ENCODE data around the gene SAP30.

The SAP30 gene, protein sequence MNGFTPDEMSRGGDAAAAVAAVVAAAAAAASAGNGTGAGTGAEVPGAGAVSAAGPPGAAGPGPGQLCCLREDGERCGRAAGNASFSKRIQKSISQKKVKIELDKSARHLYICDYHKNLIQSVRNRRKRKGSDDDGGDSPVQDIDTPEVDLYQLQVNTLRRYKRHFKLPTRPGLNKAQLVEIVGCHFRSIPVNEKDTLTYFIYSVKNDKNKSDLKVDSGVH

DNA sequence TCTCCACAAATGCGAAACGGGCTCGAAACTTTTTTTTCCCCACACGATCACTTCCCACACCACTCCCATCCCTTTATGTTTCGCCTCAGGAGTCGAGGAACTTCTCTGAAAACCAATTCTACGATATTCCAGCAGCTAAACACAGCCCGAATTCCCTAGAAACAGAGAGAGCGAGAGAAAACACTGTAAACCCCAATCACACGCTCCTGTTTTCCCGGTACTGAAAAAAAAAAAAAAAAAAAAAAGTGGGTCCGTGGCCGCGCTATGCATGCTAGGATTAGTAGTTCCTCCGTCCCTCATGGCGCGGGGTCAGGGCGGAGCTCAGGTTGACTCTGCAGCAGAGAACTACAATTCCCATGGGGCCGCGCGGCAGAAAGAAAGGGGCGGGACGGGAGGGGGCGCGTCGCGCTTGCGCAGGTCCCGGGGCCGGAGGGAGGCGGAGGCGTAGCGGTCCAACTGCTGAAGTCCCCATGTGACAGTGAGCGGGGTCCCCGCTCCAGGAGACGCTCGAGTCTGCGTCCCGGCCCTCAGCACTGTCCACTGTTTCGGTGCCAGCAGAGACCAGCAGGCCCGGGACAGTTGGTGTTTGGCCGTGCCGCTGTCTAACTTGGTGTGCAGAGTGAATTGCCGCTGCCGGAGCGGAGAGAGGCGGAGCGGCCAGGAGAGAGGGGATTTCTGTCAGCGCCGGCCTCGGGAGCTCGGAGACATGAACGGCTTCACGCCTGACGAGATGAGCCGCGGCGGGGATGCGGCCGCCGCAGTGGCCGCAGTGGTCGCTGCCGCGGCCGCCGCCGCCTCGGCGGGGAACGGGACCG lies at the start of gene SAP30:
TSS of gene SAP30 (plus strand) at position 478 of the 815 bp plus-strand sequence. CDS start at position 707, 229 bp downstream.
- peak; percentile 97 for DNase-seq (ENCODE audit: low spot score)

DNA sequence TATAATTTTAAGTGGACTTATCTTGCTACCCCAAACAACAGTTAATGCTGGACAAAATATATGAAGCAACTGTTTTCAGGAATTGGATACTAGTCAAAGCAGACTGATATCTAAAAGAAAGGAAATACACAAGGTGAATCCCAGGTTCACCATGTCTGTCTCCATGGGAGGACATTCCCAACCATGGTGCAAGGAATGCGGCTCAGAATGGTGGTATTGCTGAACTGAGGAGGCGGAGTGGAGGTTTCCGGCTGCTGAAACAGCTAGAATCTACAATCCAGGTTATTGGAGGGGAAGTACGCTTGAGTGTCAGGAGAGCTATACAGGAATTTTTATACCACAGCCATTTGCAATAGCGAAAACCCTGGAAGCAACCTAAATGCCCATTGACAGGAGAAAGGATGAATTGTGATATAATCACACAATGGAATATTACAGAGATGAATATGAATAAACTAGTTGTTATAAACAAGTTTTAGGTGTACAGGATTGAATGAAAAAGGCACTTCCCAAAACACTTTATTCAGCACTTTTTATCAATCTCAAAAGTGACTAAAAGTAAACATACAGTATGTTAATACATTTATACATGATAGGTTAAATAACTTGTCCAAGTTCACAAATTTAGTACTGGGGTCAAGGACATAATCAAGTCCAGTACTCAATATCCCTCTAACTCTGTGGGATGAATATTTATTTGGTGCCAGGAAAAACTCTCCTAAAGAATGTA lies 45.6 kb upstream of the SAP30 start:
- no peak for DNase-seq (ENCODE audit: low spot score)

DNA sequence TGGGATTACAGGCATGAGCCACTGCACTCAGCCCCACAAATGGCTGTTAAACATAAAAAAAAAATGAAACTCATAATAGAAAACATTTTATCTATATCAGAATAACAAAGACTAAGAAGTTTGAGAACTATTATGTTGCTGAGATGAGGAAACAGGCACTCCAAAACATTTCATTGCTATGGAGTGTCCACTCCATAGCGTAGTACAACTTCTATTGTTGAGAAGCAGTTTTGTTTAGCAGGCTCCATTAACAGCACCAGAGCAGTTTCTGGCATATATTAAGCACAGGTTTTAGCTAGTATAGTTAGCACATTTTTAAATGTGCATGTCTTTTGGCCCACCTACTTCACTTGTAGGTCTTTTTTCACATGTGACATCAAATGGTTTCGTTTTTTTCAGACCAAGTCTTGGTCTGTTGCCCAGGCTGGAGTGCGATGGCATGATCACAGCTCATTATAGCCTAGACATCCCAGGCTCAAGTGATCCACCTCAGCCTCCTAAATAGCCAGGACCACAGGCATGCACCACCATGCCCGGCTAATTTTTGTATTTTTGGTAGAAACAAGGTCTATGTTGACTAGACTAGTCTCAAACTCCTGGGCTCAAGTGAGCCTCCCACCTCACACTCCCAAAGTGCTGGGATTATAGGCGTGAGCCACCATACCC lies 42.4 kb upstream of the SAP30 start:
- DNase-seq (ENCODE audit: low spot score): no peak

DNA sequence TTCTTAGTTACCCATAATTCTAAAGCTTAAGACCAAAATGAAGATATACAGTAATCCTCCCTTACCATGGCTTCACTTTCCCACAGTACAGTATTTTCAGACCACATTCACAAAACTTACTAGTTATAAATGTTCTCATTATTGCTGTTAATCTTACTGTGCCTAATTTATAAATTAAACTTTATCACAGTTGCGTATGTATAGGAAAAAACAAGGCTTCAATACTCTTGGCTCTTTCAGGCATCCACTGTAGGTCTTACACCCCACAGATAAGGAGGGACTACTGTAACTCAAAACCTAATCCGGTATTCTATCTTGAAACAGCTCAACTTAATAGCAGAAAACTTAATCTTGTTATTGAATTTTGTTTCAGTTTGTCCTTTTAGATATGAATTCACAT lies 40.2 kb upstream of the SAP30 start:
- no peak for DNase-seq (ENCODE audit: low spot score)

DNA sequence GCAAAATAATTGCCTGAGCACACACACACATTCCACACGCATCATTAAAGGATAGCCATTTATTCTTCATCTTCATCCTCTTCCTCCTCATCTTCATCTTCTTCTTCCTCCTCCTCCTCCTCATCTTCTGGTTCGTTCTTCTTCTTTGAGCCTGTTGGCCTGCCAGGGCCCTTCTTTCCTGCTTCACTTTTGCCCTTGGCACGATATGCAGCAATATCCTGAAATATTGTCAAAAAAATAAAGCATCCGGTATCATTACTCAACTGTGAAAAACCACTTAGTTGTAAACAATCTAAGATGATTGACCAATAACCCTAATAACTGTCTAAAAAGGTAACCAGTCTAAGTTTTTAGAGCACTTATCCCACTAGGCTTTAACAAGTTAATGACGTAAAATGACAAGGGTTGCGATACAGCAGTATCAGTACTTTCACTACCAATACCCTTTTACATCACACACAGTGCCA lies 38.7 kb upstream of the SAP30 start:
- no peak for DNase-seq (ENCODE audit: low spot score)

DNA sequence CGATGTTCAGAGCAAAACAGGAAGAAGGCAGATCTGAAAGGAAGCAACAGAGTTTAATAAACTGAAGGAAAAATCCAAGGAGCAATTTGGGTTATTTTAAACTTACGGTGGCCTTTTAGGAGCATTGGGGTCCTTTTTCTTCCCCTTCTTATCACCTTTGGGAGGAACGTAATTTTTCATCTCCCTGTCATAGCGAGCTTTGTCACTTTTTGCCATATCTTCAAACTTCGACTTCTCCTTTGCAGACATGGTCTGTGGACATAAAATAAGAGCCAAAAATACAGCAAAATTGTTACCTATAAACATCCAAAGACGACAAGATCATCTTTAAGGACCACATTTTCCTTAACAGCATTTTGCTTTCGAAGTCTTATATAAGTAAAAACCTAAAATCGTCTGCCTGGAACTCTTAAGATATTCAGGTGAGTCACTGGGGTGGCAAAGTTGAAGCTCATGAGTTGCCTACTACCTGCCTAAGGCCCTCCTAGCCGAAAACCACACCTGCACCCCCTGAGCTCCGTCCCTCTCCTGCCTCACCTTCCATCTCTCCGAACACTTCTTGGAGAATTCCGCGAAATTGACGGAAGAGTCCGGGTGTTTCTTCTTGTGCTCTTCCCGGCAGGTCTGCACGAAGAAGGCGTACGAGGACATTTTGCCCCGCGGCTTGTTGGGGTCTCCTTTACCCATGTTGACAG lies 37.6 kb upstream of the SAP30 start:
- no peak for DNase-seq (ENCODE audit: low spot score)

DNA sequence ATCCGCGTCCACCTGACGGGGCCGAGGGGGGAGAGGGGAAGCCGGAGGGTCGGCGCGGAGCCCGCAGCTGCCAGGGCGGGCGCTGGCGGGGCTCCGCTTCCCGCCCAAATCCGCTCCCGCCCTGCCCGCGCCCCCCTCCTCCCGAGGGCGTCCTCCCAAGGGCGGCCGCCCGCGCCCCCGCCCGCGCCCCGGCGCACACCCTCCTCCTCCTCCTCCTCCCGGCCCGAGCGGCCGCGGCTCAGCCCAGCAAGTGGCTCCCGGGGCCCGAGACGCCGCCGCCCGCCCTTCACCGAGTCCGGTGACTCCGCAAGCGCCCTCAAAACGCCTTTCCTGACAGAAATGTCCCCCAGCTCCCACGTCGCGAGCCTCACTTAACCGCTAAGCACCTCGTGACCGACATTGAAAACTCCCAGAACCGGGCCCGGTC lies 37.1 kb upstream of the SAP30 start:
- DNase-seq (ENCODE audit: low spot score): peak; percentile 55

DNA sequence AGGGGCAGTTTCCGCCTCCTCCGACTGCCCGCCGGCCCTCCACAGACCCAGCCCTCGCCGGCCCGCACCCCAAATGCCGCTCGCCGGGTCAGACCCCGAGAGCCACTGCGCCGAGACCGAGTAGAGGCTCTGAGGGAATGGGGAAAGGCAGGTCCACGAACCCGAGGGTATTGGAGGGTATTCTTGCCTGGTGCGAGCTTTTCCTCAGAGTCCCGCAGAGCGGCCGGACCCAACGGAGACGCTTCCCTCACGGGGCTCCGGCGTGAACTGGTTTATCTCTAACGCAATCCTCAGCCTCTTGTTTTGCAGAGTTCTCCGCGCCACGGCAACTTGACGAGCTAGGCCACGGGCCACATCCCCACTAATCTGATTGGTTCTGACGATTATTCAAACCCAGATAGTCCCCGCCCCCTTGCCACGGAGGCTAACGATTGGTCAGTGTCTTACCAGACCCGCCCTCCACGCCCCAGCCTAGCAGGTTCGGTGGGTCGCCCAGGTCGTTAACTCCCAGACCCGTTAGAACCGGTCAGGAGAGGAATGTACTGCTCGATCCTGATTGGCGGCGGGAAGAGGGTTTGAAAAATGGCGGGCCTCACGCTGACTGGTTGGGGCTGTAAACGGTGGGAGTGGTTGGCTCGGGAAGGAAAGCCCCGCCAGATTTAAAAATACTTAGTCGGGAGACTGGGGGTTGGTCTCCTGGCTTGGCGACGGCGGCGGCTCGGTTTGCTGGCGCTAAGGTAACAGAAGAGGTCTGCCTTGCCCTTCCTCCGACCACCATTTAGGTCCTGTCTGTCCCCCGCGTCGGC lies 36.5 kb upstream of the SAP30 start, which contains the start of gene HMGB2:
TSS of gene HMGB2 (minus strand) at position 274 of the 806 bp plus-strand sequence. CDS start 709 bp downstream, outside the sequence.
- peak; percentile 99 for DNase-seq (ENCODE audit: low spot score)

DNA sequence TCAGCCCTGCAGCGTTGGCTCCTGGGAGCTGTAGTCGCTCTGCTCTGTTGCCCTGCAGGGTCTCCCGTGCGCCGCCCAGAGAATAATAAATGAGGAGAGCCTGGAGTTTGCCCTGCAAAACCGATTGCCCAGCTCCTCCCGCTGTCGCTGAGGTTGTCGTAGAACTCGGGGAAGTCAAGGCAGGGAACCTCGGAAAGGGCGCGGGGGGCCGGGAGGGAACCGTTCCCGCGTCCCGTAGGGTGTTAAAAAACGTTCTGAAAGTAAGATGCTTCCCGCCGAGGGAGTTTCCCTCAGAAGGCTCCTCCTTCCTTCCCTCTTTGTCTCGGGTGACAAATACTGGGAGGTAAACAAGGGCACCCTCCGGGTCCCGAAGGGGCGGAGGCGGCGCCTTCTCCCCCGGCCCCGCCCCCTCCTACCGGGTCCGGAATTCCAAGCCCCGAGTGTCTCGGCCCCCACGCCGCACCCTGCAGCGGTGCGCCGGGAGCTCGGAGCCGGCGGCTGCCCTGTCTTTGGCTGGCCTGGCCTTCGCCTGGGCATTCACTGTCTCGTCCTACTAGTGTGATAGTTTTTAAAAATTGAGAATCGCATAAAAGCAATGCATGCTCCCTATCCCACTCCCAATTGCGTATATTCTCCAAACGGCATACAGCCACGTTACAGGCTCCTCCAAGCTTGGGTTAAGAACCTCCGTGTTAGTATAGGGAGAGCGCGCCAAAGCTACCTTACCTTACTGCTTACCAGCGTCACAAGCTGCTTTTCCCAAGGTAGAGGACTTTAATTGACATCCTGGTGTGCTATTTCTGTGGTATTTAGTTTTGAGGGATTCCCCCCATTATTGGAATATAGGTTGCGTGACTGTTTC lies 35.6 kb upstream of the SAP30 start:
- no peak for DNase-seq (ENCODE audit: low spot score)

DNA sequence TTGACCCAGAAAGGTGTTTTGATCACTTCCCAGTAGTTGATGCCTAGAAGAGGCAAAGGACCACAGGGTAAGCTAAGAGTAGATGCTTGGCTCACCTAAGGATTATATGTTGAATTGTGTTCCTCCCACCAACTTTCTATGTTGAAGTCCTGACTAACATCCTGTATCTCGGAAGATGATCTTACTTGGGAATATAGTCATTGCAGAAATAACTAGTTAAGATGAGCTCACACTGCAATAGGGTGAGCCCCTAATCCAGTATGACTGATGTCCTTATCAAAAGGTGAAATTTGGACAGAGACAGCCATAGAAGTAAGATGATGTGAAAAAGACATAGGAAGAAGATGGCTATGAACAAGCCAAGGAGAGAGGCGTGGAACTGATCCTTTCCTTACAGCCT lies 33.3 kb upstream of the SAP30 start:
- DNase-seq (ENCODE audit: low spot score): no peak

DNA sequence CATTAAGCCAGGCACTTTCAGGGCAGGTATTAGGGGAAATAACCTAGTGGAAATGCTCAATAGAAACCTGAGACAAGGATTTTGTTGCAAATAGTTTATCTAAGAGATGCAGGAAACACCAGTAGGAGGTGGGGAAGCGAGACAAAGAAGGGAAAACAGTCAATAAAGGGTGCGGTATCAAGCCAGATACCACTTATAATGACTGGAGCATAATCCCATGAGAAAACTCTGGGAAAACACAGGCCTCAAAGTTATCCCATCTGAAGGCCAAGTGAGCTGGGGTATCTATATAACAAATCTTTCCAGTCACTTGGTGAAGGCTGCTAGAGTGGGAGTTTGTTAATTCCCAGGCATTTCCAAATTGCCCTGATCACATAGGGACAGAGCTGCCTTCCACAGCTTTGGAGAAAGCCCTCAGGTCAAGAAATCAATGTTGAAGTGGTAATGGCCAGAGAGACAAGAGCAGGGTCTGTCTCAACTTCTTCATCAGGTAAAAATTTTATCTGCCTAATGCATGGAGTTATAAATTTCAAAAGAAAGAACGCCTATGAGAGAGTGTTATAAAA lies 26.8 kb upstream of the SAP30 start:
- DNase-seq (ENCODE audit: low spot score): no peak

DNA sequence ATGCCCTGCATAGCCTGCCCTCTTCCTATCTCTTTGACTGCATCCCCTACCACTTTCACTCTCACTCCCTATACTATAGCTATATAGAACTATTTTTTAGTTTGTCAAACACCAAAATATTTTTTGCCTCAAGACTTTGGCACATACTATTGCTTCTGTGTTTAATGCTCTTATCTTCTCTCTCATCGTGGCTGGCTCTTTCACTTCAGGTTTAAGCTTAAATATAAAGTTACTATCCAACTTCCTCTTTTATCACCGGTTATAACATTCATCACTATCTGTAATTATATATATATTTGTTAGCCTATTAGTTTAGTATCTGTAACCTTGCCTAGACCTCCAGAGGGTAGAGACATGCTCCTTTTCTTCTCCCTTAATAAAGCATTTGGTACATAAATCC lies 25.1 kb upstream of the SAP30 start:
- DNase-seq (ENCODE audit: low spot score): no peak

DNA sequence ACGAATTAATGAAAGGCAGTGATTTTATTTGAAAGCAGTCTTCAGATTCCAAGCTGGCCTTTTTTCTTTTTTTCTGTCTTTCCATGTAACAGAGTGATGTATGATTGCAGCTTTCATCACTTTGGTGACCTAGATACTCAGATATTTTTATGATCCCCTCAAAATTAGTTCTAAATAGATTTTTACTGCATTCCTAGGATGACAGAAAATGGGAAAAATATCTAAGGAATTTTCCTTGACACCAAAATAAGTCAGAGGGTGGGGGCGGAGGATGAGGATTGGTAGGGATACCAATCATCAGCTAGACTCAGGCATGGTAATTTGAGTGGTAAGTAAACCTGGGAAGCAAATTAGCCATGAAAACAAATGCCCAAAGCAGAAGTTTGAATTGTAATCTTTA lies 24.7 kb upstream of the SAP30 start:
- DNase-seq (ENCODE audit: low spot score): no peak

DNA sequence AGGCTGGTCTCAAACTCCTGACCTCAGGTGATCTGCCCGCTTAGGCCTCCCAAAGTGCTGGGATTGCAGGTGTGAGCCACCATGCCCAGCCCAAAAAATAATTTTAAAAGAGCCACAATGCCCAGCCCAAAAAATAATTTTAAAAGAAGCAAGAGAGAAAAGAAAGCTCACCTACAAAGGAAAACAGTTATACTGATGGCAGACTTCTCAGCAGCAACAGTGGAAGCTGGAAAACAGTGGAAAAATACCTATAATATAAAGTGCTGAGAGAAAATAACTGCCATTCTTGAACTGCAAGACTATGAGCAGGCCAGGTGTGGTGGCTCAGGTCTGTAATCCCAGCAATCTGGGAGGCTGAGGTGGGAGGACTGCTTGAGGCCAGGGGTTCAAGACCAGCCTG lies 23.3 kb upstream of the SAP30 start:
- DNase-seq (ENCODE audit: low spot score): no peak

DNA sequence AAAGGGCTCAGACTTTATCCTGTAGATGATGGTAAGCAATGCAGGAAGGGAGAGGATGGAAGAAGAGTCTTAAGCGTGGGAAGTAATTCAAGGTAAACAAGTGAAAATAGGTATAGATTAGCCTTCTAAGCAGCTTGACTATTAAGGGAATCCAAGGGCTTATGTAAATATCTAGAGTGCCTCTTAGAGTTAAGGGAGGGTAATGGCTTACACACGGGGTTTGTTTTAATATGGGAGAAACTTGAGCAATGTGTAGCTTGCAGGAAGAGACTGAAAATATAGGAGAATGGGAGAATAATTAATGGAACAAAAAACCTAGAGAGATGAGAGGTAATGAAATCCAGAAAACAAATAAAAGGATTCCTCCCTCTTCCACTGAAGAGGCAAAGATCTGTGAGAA lies 12.8 kb upstream of the SAP30 start:
- DNase-seq (ENCODE audit: low spot score): no peak

DNA sequence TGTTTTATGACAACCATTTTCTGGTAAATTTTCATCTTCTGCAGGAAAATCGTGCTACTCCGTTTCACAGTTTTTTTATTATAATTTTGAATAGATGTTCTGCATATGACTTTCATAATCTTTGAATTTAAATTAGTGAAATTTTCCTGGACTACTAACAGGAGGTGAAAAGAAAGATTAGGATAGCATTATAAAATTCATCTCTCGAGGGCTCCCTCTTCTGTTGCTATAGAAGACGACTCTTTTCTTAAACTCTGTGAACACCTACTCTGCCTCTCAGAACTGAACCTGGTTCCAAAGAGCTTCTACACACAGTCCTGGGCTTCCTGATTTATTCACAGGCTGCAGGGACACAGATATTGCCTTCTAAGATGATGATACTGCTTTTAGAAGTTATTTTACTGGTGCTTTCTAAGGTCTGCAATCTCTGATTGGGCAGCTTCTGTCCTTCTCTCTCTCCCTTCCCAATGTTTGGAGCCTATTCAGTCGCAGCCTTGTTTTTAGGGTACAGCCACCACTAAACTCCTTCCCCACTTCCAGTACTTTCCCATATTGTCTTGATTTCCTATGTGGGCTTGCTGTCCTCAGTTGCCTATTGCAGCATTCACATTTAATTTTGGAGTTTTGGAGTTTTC lies 10.1 kb upstream of the SAP30 start:
- DNase-seq (ENCODE audit: low spot score): no peak

DNA sequence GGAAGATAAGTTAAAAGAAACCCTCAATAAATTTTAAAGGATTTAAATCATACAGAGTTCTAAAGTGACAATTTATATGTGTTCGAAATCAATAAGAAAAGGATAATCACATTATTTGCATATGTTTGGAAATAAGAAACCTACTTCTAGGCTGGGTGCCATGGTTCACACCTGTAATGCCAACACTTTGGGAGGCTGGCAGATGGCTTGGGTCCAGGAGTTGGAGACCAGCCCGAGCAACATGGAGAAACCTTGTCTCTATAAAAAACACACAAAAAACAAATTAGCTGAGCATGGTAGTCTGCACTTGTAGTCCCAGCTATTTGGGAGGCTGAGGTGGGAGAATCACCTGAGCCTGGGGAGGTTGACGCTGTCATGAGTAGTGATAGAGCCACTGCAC lies 8.1 kb upstream of the SAP30 start:
- DNase-seq (ENCODE audit: low spot score): no peak

DNA sequence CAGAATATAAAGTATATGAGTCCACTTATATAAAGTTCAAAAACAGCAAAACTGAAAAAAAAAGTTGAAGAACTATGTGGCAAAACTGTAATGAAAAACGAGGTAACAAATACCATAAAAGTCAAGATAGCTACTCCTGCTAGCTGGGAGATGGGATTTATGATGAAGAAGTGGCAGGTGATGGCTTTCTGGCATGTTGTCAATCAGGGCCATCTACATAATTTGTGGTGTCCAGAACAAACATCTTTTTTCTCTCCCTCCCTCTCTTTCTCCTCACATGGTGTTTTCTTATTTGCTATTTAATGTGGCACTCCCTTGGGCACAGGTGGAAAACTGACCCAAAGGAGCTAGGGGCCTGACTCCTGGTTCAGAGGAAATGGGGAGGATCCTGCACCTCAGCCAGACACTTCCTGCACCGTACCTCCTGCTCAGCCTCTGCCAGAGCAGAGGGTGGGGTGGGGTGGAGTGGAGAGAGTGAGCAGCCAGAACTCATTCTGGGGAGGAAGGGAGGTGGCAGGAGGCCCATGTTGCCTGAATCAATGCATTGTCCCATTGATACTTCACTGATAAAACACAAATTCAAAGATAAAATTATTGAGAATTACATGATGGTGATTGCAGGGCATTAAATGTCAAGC lies 5.3 kb upstream of the SAP30 start:
- DNase-seq (ENCODE audit: low spot score): no peak
